HCT116 (cell line): Measurements from ENCODE around the gene LRRK1. TPM values are rescaled to one million over a fixed set of nuclear protein-coding genes. Genes with fewer than 3 reads are reported as not detected.

Experiments used
- ATAC-seq: fragments of 200-7000 bp; cut with Tn5 transposase; 2 replicates; pipeline ENCODE4 v1.9.1; 2020; ENCODE audit warnings: mild to moderate bottlenecking, moderate library complexity
- BruUV-seq: library from RNA; stranded (reverse); fragments of 400-500 nt; replicated peaks from 2 replicates; lab custom pipeline; 2021; lab: Mats Ljungman, UMichigan
- CTCF ChIA-PET: fragments of 300-600 bp; sonication (Branson Sonifier 250); formaldehyde crosslinking; loops from one replicate; lab custom pipeline; 2021; ENCODE audit warnings: antibody characterized with exemption; lab: Charles Lee
- POLR2A ChIA-PET: fragments of 300-600, 350-600 bp; sonication (Branson Sonifier 250); formaldehyde crosslinking; loops from one replicate; lab custom pipeline; 2021; ENCODE audit warnings: antibody characterized with exemption; lab: Charles Lee
- RAD21 ChIA-PET, 2 experiments: fragments of 300-600 bp; sonication (Branson Sonifier 250); formaldehyde crosslinking; loops; one replicate each; lab custom pipeline; 2023; ENCODE audit warnings: low total read pairs in 2 of 2; ENCODE audit not compliant: uncharacterized antibody in 2 of 2, unreplicated experiment in 2 of 2, low non-redundant PET in 1 of 2; lab: Charles Lee
- DNase-seq: peaks from one replicate; pipeline ENCODE4 v3.0.0-alpha.2; 2010; ENCODE audit warnings: low read depth, low spot score
- H2AFZ ChIP-seq: fragments of 200-600 bp; shearing (Covaris generic), sonication (generic); 2 replicates; pipeline ENCODE4 v1.6.1; 2017; ENCODE audit warnings: low read depth, mixed run types, mixed read lengths, antibody characterized with exemption, low read length; ENCODE audit not compliant: poor library complexity, severe bottlenecking
- H3K27ac ChIP-seq: 2 replicates; pipeline ENCODE4 v1.5.1; 2012; ENCODE audit warnings: low read depth, low read length
- H3K27me3 ChIP-seq: fragments of 200-600 bp; sonication (generic); 2 replicates; pipeline ENCODE4 v1.6.1; 2016; ENCODE audit warnings: mixed run types, low read length, mixed read lengths; ENCODE audit not compliant: insufficient read depth
- H3K36me3 ChIP-seq, 2 experiments: fragments of 200-500 bp in 1 of 2; fragments of 200-600 bp in 1 of 2; sonication (Bioruptor generic) in 1 of 2; sonication (generic) in 1 of 2; 2 replicates each; pipeline versions ENCODE4 v1.5.1 to v1.6.1; 2014 to 2016; ENCODE audit warnings: low read length in 2 of 2, inconsistent platforms in 1 of 2, mixed read lengths in 1 of 2, mixed run types in 1 of 2; ENCODE audit not compliant: insufficient read depth in 2 of 2, control insufficient read depth in 1 of 2
- H3K4me1 ChIP-seq, 2 experiments: fragments of 200-600 bp in 1 of 2; sonication (generic) in 1 of 2; 2 replicates each; pipeline versions ENCODE4 v1.5.1 to v1.6.1; 2012 to 2017; ENCODE audit warnings: low read length in 2 of 2, inconsistent platforms in 1 of 2, mild to moderate bottlenecking in 1 of 2, mixed read lengths in 1 of 2, mixed run types in 1 of 2, moderate library complexity in 1 of 2; ENCODE audit not compliant: insufficient read depth in 2 of 2, control insufficient read depth in 1 of 2
- H3K4me2 ChIP-seq: fragments of 200-600 bp; sonication (generic); 2 replicates; pipeline ENCODE4 v1.6.1; 2017; ENCODE audit warnings: mixed run types, low read length, mixed read lengths
- H3K4me3 ChIP-seq, 2 experiments: fragments of 200-600 bp in 1 of 2; sonication (generic) in 1 of 2; replicated peaks in 1 of 2; 2 replicates each; pipeline ENCODE4 v1.5.1; 2011 to 2016; ENCODE audit warnings: low read length in 2 of 2, control low read depth in 1 of 2, low read depth in 1 of 2, mild to moderate bottlenecking in 1 of 2, mixed read lengths in 1 of 2, mixed run types in 1 of 2
- H3K79me2 ChIP-seq: fragments of 200-600 bp; sonication (generic); 2 replicates; pipeline ENCODE4 v1.6.1; 2017; ENCODE audit warnings: mild to moderate bottlenecking, mixed run types, low read length, moderate library complexity, mixed read lengths; ENCODE audit not compliant: insufficient read depth
- H3K9ac ChIP-seq: fragments of 200-600 bp; sonication (generic); 2 replicates; pipeline ENCODE4 v1.6.1; 2016; ENCODE audit warnings: low read length, mixed read lengths
- H3K9me2 ChIP-seq: fragments of 200-600 bp; sonication (generic), shearing (Covaris generic); 2 replicates; pipeline ENCODE4 v1.6.1; 2017; ENCODE audit warnings: mixed run types, mild to moderate bottlenecking, moderate library complexity; ENCODE audit not compliant: insufficient read depth
- H3K9me3 ChIP-seq, 2 experiments: fragments of 200-500 bp in 1 of 2; fragments of 200-600 bp in 1 of 2; sonication (Bioruptor generic) in 1 of 2; sonication (generic) in 1 of 2; 2 replicates each; pipeline ENCODE4 v1.6.1; 2014 to 2017; ENCODE audit warnings: low read length in 2 of 2, mixed read lengths in 2 of 2, inconsistent platforms in 1 of 2, low read depth in 1 of 2, mild to moderate bottlenecking in 1 of 2, mixed run types in 1 of 2, moderate library complexity in 1 of 2; ENCODE audit not compliant: control insufficient read depth in 1 of 2, insufficient read depth in 1 of 2
- H4K20me1 ChIP-seq: fragments of 200-600 bp; sonication (generic), shearing (Covaris generic); 2 replicates; pipeline ENCODE4 v1.6.1; 2017; ENCODE audit warnings: mixed run types, mild to moderate bottlenecking, moderate library complexity; ENCODE audit not compliant: insufficient read depth
- ATF3 ChIP-seq: IDR thresholded peaks from 2 replicates; pipeline ENCODE4 v1.6.1; 2012
- CBX3 ChIP-seq: IDR thresholded peaks from 2 replicates; pipeline ENCODE4 v1.6.1; 2012; ENCODE audit warnings: low read depth
- CEBPB ChIP-seq: IDR thresholded peaks from 2 replicates; pipeline ENCODE4 v1.6.1; 2012; ENCODE audit warnings: low read depth
- CTCF ChIP-seq, 3 experiments: fragments of 200-600 bp in 1 of 3; sonication (generic) in 1 of 3; IDR thresholded peaks in 2 of 3; conservative IDR thresholded peaks in 1 of 3; 2 replicates each; pipeline ENCODE4 v1.5.1; 2012 to 2017; ENCODE audit warnings: low read depth in 2 of 3, low read length in 2 of 3, antibody characterized with exemption in 1 of 3, borderline replicate concordance in 1 of 3, control low read depth in 1 of 3, mild to moderate bottlenecking in 1 of 3, mixed read lengths in 1 of 3, mixed run types in 1 of 3, moderate library complexity in 1 of 3; ENCODE audit not compliant: insufficient read depth in 1 of 3
- ELF1 ChIP-seq: IDR thresholded peaks from 2 replicates; pipeline ENCODE4 v1.6.1; 2012; ENCODE audit warnings: low read depth, borderline replicate concordance
- EZH2 ChIP-seq: fragments of 200-600 bp; sonication (generic); IDR thresholded peaks from 2 replicates; pipeline ENCODE4 v1.6.1; 2017; ENCODE audit warnings: antibody characterized with exemption, mixed run types
- EZH2phosphoT487 ChIP-seq: fragments of 200-600 bp; IDR thresholded peaks from 2 replicates; pipeline ENCODE4 v1.6.1; 2018; ENCODE audit warnings: antibody characterized with exemption, borderline replicate concordance
- FOSL1 ChIP-seq: IDR thresholded peaks from 2 replicates; pipeline ENCODE4 v1.6.1; 2012; ENCODE audit warnings: low read depth
- JUND ChIP-seq: IDR thresholded peaks from 2 replicates; pipeline ENCODE4 v1.6.1; 2012
- MAX ChIP-seq: IDR thresholded peaks from 2 replicates; pipeline ENCODE4 v1.6.1; 2012
- POLR2A ChIP-seq: IDR thresholded peaks from 2 replicates; pipeline ENCODE4 v1.7.0; 2011; ENCODE audit warnings: borderline replicate concordance; ENCODE audit not compliant: insufficient read depth, insufficient read length; ENCODE audit errors: extremely low read depth
- RAD21 ChIP-seq: IDR thresholded peaks from 2 replicates; pipeline ENCODE4 v1.6.1; 2012; ENCODE audit warnings: low read depth, mild to moderate bottlenecking
- REST ChIP-seq: IDR thresholded peaks from 2 replicates; pipeline ENCODE4 v1.6.1; 2012; ENCODE audit warnings: low read depth
- SP1 ChIP-seq: IDR thresholded peaks from 2 replicates; pipeline ENCODE4 v1.6.1; 2012; ENCODE audit warnings: low read depth
- TCF7L2 ChIP-seq: IDR thresholded peaks from 2 replicates; pipeline ENCODE4 v1.7.0; 2011; ENCODE audit warnings: borderline replicate concordance, inconsistent platforms; ENCODE audit not compliant: insufficient read depth, insufficient read length; ENCODE audit errors: extremely low read depth
- YY1 ChIP-seq: IDR thresholded peaks from 2 replicates; pipeline ENCODE4 v1.6.1; 2011; ENCODE audit warnings: low read length, low read depth, moderate library complexity, mild to moderate bottlenecking; ENCODE audit not compliant: insufficient replicate concordance; ENCODE audit errors: extremely low read depth
- ZBTB33 ChIP-seq: IDR thresholded peaks from 2 replicates; pipeline ENCODE4 v1.6.1; 2011; ENCODE audit warnings: mild to moderate bottlenecking, low read length, moderate library complexity; ENCODE audit not compliant: insufficient replicate concordance; ENCODE audit errors: extremely low read depth
- ZFX ChIP-seq: fragments of 450-650 bp; IDR thresholded peaks from 2 replicates; pipeline ENCODE4 v1.6.1; 2017
- intact Hi-C: fragments of 100-400 bp; cut with micrococcal nuclease; formaldehyde crosslinking; loops from 2 replicates; pipeline ENCODE4 v1.10.0; 2022
- total RNA-seq: library from RNA; stranded (reverse); gene quantifications from one replicate; pipeline ENCODE4 v1.2.1, GENCODE V29; 2021; ENCODE audit not compliant: unreplicated experiment

LRRK1 gene
- total RNA-seq, 1 experiment from 2014 or later: 21.6 TPM

GRCh38 chr15:101081900-101082299 lies 162.7 kb downstream of the LRRK1 start:
- no peaks in the 10 kb centered on the region for H3K79me2 ChIP-seq
- no peak overlapping the region for H3K4me3 ChIP-seq
- H3K9me3 ChIP-seq: no peaks in the 10 kb centered on the region
- intact Hi-C loops: loop anchor here (10.0 kb wide), 1 partner anchor 67 kb away; no protein-coding TSS in a partner anchor
- H3K4me2 ChIP-seq: no peak overlapping the region
- ATAC-seq: no peak
- no peak overlapping the region for H3K27ac ChIP-seq
- BruUV-seq: no TSS peak
- no peaks in the 10 kb centered on the region for H3K27me3 ChIP-seq
- DNase-seq: no peak
- CTCF ChIA-PET: no interaction called here
- no peak overlapping the region for H3K9ac ChIP-seq
- H2AFZ ChIP-seq: no peak overlapping the region
- POLR2A ChIA-PET: no interaction called here
- RAD21 ChIA-PET: no interaction called here
- no peaks in the 10 kb centered on the region for H4K20me1 ChIP-seq
- no peaks in the 10 kb centered on the region for H3K36me3 ChIP-seq
- H3K4me1 ChIP-seq: no peaks in the 10 kb centered on the region
- no peak for TF ChIP-seq CBX3
- TF ChIP-seq CEBPB: no peak
- TF ChIP-seq ELF1: no peak
- TF ChIP-seq EZH2phosphoT487: no peak
- no peak for TF ChIP-seq FOSL1
- no peak for TF ChIP-seq JUND
- no peak for TF ChIP-seq YY1
- no peak for TF ChIP-seq ZFX
- no peak for TF ChIP-seq ZBTB33
- TF ChIP-seq EZH2: no peak
- TF ChIP-seq TCF7L2: no peak
- TF ChIP-seq MAX: no peak
- TF ChIP-seq SP1: no peak
- no peak for TF ChIP-seq RAD21
- no peak for TF ChIP-seq CTCF (IDR thresholded peaks at IDR 0.05 in 2 of 3, conservative IDR thresholded peaks at IDR 0.05 in 1 of 3; ENCODE audit: borderline replicate concordance in 1 of 3, insufficient read depth in 1 of 3, low read depth in 2 of 3, low read length in 2 of 3)
- TF ChIP-seq ATF3: no peak
- TF ChIP-seq REST: no peak
- no peak for TF ChIP-seq POLR2A
- no peaks in the 10 kb centered on the region for H3K9me2 ChIP-seq
